GM12874 (cell line): ENCODE results near the gene MAGI2.

Experiments
- CTCF ChIP-seq: IDR thresholded peaks from 2 replicates; pipeline ENCODE4 v1.5.1; 2011; ENCODE audit warnings: low read depth, mild to moderate bottlenecking, control low read depth, low read length, moderate library complexity; ENCODE audit not compliant: insufficient read depth

The MAGI2 gene

GRCh38 chr7:79453558-79454360 lies at the start of gene MAGI2:
Gene MAGI2 (minus strand): TSS chr7:79453667. CDS start chr7:79453320, 347 bp downstream.
- TF ChIP-seq CTCF: no peak

- TF ChIP-seq CTCF: no peak
These were observed 48.7 kb upstream of the MAGI2 start for GRCh38 chr7:79502151-79502550.

- TF ChIP-seq CTCF: no peak
These were observed 47.3 kb upstream of the MAGI2 start for GRCh38 chr7:79500759-79501158.

GRCh38 chr7:79497728-79498127 lies 44.3 kb upstream of the MAGI2 start:
- TF ChIP-seq CTCF: no peak

- no peak for TF ChIP-seq CTCF
These were observed 42.2 kb upstream of the MAGI2 start for GRCh38 chr7:79495544-79496272.

GRCh38 chr7:79494046-79494445 lies 40.6 kb upstream of the MAGI2 start:
- TF ChIP-seq CTCF: no peak

- TF ChIP-seq CTCF: no peak
These were observed 35.9 kb upstream of the MAGI2 start for GRCh38 chr7:79489371-79489770.
